HG03064 (cell line): ENCODE results near the gene CTIF.

ENCODE experiments used
- ATAC-seq: cut with Tn5 transposase; IDR thresholded peaks from one replicate; pipeline ENCODE4 v1.9.1; 2021; ENCODE audit warnings: low read depth; ENCODE audit not compliant: unreplicated experiment

Gene CTIF

DNA sequence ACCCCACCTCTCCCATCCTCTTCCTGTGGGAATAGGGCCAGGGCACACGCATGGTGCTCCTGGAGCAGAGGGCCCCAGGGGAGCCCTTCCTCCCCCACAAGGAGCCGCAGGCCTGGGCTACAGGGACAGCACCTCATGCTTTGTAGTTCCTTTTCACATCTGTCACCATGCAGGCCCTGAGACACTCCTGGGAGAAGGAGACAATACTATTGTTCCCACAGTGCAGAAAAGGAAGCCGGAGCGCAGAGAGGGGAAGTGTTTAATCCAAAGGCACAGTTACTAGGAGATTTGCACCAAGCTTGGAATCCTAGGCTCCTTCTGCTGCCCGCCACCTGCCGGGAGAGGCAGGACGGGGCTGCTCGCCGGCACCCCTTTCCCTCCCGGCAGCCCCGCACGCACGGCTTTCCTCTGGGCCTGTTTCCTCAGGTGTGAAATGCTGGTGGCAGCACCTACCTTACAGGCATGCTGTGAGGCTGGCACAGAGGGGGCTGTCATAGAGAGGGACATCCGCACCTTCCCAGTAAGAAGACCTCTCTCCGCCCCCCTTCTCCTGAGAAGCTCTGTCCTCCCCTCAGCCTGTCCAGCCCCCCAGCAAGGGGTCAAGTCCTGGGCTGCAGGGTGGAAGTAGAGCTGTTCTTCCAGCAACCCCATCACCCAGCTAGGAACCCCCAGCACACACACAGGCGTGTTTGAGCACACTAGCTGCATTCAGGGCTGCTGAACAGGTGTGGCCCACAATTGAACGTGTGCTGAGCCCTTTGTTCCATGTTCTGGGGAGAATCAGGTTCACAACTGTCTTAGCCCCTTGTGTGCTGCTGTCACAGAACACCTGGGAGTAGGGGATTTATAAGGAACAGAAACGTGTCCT is 349.3 kb downstream of the CTIF start:
- no peak for ATAC-seq

DNA sequence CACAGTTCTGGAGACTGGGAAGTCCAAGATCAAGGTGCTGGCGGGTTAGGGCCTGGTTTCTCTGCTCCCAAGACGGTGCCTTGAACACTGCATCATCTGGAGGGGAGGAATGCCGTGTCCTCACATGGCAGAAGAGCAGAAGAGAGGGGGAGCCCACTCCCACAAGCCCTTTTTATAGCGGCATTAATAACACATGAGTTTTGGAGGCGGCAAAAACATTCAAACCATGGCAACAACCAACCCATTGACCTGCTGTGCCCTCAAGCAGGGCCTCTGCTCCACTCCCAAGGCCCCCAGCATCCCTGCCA is 349.9 kb downstream of the CTIF start:
- no peak for ATAC-seq

DNA sequence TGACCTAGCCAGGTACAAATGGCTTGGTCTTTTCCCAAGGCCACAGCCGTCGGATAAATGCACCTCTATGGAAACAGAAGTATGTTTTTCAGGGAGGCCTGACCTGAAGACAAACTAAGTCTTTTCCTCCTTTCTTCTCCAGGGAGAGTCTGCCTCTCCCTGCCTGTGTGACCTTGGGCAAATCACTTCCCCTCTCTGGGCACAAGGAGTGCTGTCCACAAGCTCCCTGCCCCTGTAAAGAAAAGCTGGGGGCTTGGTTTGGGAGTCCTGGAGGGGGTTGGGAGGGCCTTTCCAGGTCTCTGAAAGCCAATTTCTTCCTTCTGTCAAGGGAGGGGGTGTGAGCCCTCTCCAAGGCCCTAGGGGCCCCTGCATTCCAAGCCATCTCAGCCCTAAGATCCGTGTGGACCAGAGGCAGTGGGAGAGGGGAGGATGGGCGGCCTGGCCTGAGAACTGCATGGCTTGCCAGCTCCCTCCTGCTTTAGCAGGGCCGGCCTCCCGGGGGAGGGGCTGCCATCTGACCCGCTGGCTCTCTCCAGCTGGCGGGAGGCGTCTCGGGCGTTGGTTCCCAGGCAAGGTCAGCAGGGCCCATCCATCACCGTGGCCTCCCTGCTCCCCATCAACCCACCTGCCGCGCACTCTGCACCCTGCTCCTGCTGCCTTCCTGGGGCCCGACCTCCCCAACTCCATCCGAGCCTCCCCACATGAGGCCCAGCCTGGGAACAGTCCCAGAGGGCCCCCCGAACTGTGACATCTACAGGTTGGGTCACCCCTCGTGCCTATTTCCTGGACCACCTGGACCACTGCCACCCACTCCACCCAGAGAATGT is 350.5 kb downstream of the CTIF start:
- no peak for ATAC-seq

DNA sequence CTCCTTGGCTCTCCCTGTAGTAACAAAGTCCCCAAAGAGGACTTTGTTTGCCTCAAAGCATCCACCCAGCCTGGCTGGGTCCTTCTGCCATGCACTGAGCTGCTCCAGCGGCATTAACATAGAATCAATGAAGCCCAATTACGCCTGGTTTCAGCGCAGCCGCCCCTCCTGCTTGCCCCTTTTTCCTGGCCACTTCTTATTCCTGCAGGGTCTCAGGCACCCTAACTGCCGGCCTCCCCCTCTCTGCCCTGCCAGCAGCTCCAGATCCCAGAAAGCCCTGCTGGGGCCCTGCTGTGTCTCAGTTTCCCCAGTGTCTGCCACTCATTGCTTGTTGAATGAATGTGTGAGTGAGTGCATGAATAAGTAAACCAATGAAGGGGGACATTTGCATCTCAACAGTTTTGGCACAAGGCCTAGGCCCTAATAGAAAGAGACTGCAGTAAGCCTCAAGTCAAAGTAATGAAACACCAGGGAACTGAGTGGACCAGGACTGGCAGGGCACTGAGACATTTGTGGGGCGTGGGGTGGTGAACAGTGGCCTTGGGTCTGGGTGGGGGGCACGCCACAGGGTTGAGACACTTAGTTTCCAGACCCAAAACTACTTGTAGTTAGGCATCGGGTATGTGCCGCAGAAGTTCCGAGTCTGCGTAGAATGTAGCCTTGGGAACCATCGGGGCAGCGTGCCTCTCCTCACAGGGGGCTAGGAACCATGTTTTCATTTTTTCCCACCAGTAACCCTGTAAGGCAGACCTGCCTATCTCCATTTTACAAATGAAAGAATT is 351.3 kb downstream of the CTIF start:
- no peak for ATAC-seq

DNA sequence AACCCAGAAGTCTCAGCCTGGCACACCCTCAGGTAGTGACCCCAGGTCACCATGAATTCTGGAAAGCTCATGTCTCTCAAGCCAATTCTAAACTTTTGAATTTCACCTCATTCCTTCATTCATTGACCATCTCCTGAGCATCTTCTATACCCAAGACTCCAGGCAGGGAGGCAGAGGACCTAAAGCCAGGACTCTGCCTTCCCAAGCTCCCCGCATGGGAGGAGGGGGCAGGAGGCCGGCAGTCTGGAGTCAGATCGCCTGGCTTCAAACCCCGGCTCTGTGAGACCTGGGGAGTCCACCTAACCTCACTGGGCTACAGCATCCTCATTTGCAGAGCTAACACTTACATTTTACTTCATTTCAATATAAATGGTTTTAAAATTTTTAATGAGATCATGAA is 352.9 kb downstream of the CTIF start:
- no peak for ATAC-seq

DNA sequence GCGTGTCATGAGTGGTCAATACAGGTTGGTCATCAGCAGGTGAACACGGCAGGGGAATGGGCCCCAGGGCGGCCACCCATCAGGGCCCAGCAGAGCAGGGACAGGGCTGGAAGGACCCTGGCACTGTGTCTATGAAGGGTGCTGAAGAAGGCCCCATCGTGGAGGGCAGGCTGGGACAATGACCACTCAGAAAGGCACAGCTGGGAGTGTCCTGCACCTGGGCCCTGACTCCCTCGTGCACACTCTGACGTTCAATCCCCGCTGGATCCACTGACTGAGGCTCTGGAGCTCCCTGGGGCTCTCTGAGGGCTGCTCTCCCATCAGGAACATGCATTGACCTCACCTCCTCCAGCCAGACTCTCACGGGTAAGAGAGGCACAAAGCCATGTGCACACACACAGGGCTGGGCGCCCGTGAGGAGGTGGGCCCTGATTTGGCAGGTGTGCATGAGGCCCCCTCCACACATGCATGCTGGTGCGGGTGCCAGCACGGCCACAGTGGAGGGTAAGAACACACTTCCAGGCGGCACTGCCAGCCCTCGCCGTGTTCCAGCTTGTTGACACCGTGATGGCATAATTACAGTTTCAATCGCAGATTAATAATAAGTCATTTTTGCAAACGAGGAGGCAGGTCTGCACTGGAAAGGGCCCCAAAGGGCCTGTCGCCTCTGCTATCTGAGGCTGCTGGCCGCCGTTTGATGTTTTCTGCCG is 353.5 kb downstream of the CTIF start:
- ATAC-seq, result no peak

DNA sequence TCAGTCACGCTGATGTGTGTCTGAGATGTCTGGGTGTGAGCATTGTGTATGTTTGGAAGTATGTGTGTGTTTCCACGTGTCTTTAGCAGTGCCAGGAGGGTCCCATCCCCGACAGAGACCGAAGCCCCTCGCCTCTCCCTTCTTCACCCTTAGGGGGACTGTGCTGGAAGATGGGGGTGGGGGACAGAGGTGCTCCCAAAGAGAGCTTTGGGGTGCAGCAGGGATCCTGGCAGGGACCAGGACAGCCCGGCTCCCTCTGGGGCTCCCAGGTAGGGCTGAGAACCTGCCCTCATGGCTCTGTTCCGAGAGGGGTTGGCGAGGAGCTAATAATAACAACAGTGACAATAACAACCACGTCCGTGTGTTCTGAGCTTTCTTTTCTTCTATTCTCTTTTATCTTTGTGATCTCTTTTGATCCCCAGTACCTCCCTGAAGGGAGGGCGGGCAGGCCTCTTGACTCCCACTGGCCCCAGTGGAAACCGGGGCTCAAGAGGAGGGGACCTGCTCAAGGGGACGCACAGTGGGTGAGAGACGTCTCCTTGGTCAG is 354.3 kb downstream of the CTIF start:
- no peak for ATAC-seq

DNA sequence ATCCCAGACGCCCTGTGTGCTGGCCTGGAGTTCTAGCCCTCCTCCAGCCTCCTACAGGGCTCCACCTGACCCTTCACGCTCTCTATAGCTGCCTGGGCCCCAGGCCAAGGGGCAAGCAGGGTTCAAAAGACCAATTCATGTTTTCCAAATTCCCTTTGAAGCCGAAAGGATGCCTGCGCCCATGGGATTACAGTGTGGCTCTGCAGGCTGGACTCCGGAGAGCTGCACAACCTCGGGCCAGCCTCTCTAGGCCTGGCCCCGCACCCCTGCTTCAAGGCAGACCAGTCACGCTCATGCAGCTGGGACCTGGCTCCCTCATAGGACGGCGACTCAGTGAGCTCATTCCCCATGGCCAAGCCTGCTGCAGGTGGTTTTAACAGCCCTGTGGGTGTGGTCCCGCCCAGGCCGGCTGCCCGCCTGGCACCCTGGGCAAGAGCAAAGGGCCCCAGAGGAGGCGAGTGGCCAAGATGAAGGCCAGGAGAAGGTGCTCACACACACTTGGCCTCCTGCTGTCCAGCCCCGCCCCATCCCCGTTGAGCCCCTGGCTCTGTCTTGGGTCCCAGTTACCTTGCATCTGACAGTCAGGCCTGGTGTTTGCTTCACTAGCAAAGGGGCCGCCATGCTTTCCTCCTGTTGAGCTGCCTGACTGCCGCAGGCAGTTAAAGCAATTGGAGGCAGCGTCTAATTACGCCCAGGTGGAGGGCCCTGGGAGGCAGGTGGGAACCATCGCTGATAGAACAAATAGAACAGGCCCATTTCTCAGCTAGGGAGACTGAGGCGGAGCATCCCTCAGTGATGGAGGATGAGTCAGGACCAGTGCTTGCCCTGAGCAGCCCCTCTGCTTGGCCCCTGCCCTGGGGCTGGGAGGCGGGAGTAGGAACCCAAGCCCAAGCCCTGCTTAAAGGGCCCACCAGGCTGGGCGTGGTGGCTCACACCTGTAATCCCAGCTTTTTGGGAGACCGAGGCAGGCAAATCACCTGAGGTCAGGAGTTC is 355.1 kb downstream of the CTIF start:
- ATAC-seq, result no peak

DNA sequence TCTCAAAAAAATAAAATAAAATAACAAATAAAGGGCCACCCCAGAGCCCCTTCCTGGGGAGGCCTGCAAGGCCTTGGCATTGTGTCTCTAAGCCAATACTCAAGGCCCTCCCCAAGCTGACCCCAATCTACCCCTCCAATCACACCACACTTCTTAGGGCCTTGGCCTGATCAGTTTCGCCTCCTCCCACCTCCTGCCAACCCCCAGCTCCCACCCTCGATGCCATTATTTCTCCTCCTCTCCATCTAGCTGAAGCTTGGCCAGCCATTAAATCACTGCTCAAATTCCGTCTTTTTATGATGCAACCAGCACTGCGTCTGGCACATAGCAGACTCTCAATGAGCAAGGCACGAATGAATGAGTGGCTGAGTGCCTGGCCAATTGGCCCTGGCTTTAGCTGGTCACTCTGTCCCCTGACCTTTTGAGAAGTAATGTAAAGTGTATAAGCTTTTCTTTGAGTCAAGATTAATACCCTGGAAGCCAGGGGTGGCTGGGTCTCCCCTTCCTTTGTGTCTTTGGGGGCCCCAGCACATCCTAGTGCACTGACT is 356.0 kb downstream of the CTIF start:
- no peak for ATAC-seq

DNA sequence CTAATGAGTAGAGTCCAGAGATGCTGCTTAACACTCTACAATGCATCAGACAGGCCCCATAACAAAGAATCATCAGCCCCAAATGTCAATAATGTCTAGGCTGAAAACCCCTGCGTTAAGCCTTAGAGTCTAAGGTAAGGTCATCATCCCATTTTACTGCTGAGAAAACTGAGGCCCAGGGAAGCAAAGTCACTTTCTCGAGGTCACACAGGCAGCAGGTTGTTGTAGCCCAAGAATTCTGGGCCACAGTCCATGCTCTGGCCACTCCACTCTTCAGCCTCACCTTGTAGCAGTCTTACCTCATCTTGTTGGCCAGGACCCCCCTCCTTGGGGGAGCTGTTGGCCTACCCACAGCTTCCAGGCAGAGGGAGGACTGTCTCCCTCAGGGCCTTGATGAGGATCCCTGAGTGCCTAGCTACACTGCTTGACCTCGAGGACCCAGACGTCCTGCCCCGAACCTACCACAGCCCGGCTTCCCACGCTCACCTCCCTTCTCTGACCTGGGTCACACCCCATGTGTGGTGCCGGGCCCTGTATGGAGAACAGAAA is 357.6 kb downstream of the CTIF start:
- peak; percentile 27 for ATAC-seq

DNA sequence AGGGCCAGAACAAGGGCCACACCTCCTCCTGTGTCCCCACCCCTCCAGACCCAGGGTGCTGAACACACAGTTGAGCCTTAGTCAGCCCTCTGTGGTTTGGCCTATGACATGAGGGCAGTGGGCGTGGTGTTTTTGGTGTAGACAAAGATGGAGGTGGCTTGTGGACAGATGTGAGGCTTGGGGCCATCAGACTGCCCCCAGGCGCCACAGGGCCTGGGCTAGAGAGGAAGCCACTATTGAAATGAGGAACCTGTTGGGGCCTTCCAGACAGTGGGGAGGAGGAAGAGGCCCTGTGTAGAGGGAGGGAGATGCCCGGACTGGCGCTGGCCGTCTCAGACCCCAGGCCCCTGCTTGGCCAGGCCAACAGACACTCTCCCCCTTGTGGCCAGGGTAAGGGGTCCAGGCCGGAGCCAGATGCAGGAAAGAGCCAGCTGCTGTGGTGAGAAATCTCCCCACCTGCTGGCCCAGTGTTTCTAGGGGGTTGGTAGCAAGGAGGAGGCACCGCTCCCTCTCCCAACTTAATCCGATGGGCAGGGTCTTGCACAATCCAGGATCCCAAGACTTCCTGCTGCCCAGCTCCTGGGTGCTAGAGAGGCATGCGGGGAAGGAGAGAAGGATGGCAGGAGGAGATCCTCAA is 358.2 kb downstream of the CTIF start:
- peak; percentile 73 for ATAC-seq

DNA sequence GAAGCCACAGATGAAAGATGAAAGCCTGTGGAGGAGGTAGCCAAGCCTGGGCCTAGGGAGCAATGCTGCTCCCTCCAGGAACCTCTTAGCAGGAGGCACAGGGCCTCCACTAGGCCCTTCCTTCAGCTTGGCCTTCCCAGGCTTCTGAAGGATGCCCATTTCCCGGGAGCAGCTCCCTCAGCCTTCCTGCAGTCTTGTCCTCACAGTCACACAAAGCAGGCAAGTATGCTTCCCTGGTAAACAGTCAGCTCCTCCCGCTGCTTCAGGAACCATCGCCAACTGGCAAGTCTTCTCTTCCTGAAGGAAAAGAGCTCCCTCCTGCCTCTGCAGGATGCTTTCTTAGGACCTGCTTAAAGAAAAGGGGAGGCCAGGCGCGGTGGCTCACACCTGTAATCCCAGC is 358.7 kb downstream of the CTIF start:
- no peak for ATAC-seq

DNA sequence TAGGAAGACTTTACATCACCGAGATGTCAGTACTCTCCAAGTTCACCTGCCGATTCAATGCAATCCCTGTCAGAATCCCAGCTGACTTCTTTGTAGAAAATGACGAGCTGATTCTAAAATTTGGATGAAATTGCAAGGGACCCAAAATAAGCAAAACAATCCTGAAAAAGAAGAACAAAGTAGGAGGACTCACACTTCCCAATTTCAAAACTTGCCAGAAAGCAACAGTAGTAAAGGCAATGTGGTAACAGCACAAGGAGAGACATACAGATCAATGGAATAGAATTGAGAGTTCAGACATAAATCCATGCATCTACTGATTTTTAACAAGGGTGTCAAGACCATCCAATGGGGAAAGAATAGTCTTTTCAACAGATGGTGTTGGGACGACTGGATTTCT is 359.7 kb downstream of the CTIF start:
- ATAC-seq, result no peak

DNA sequence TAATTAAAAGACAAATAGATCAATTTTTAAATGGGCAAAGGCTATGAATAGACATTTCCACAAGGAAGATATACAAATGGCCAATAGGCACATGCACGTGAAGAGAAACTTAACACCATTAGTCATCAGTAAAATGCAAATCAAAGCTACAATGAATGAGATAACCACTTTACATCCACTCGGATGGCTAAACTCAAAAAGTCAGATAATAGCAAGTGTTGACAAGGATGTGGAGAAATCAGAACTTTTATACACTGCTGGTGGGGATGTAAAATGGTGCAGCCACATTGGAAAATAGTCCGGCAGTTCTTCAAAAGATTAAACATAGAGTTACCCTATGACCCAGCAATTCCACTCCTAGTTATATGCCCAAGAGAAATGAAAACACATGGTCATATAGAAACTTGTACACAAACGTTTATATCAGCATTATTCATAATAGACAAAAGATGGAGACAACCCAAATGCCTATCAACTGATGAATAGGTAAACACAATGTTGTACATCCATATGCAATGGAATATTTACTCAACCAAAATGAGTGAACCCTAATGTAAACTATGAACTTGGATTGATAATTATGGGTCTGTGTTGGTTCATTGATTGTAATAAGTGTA is 360.8 kb downstream of the CTIF start:
- no peak for ATAC-seq

DNA sequence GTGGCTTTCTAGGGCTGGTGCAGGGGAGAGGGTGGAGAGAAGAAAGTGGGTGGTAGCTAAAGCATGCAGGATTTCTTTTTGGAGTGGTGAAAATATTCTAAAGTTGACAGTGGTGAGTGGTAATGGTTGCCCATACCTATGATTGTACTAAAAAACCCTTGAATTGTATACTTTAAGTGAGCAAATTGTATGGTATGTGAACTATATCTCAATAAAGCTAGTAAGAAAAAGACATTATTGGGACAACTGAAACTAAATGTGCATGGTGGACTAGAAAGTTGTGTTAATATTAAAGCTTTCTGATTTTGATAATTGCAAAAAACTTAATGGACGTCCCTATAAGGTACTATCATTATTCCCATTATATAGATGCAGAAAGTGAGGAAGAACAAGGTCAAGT is 361.6 kb downstream of the CTIF start:
- ATAC-seq, result no peak

DNA sequence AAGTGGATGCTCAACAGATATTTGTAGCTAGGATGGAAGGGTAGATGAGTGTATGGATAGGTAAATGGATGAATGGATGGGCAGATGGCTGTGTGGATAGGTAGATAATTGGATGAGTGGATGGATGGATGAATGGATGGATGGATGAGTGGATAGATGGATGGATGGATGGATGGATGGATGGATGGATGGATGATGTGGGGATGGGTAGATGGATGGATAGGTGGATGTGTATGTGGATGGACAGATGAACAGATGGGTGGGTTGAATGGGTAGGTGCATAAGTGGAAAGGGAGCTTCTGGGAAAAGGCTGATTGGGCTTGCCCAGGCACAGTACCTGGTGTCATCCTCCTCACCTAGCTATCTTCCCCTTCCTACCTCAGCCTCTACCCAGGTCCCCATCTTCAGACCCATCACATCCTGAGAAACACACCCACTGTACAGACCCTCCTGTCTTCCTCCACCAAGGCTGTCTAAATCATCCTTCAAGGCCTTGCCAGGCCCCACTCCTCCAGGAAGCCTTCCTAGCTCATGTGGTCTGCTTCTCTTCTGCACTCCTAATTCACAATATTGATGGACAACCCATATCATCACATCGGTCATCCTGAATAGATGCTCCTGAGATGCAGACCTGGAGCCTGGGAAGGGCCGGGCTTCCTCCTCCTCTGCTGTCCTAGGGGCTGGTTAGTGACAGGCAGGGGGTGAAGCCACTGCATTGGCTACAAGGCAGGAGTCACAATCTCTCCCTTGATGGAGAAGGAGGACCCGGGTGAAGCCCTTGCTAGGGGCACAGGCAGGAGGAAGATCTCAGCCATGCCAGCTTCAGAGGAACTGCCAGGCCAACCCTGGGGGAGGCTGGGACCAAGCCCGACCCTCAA is 362.6 kb downstream of the CTIF start:
- ATAC-seq, result no peak
